HL-60 (cell line): ENCODE results near the gene CSGALNACT2.

Experiments
- DNase-seq, 2 experiments: peaks; one replicate each; pipeline ENCODE4 v3.0.0-alpha.2; 2010 to 2020; ENCODE audit warnings: low read depth in 1 of 2, low spot score in 1 of 2
- H3K27ac ChIP-seq: fragments of 250-450 bp; sonication (Bioruptor Pico); replicated peaks from 2 replicates; pipeline ENCODE4 v1.5.1; 2020; ENCODE audit warnings: mild to moderate bottlenecking, moderate library complexity
- H3K27me3 ChIP-seq: fragments of 250-450 bp; sonication (Bioruptor Pico); 2 replicates; pipeline ENCODE4 v1.5.1; 2021; ENCODE audit warnings: mild to moderate bottlenecking, moderate library complexity; ENCODE audit not compliant: insufficient read depth, poor library complexity, severe bottlenecking
- H3K4me3 ChIP-seq: replicated peaks from 2 replicates; pipeline ENCODE4 v1.5.1; 2011; ENCODE audit warnings: mild to moderate bottlenecking, control low read depth, low read length; ENCODE audit not compliant: insufficient read depth
- CTCF ChIP-seq: IDR thresholded peaks from one replicate; pipeline ENCODE4 v1.5.1; 2011; ENCODE audit warnings: low read length, control low read depth, inconsistent platforms; ENCODE audit not compliant: insufficient read depth
- GABPA ChIP-seq: IDR thresholded peaks from 2 replicates; pipeline ENCODE4 v1.6.1; 2012; ENCODE audit warnings: low read depth
- POLR2AphosphoS5 ChIP-seq: IDR thresholded peaks from 2 replicates; pipeline ENCODE4 v1.6.1; 2012; ENCODE audit warnings: low read depth
- REST ChIP-seq: IDR thresholded peaks from 2 replicates; pipeline ENCODE4 v1.6.1; 2012; ENCODE audit warnings: low read depth; ENCODE audit not compliant: insufficient replicate concordance
- SPI1 ChIP-seq: IDR thresholded peaks from 2 replicates; pipeline ENCODE4 v1.6.1; 2012; ENCODE audit warnings: low read depth, mild to moderate bottlenecking, borderline replicate concordance

Gene CSGALNACT2

GRCh38 chr10:43211030-43211429 is 72.8 kb downstream of the CSGALNACT2 start:
- TF ChIP-seq REST (no peak), GABPA (no peak), POLR2AphosphoS5 (no peak), SPI1 (no peak), CTCF (no peak)
- Histone ChIP-seq H3K4me3 (no peak overlapping the region), H3K27me3 (no peaks in the 10 kb centered on the region), H3K27ac (no peak overlapping the region)
- DNase-seq, result no peak

GRCh38 chr10:43211431-43212042 is 73.3 kb downstream of the CSGALNACT2 start:
- no peak overlapping the region for H3K4me3 ChIP-seq
- no peak for DNase-seq
- TF ChIP-seq SPI1 (no peak), GABPA (no peak), CTCF (no peak), POLR2AphosphoS5 (no peak), REST (no peak)
- no peak overlapping the region for H3K27ac ChIP-seq
- H3K27me3 ChIP-seq, result no peaks in the 10 kb centered on the region

GRCh38 chr10:43212043-43212721 is 73.9 kb downstream of the CSGALNACT2 start:
- TF ChIP-seq POLR2AphosphoS5 (no peak), SPI1 (no peak), CTCF (no peak), REST (no peak), GABPA (no peak)
- DNase-seq, result no peak
- no peak overlapping the region for H3K4me3 ChIP-seq
- H3K27ac ChIP-seq, result no peak overlapping the region
- no peaks in the 10 kb centered on the region for H3K27me3 ChIP-seq
